Mesendoderm (in vitro differentiated cells): ENCODE measurements around the gene PXN.
A peak's percentile ranks its signal among the peaks of the same experiment; 100 is the strongest.

ENCODE experiments used
- DNase-seq: peaks from one replicate; pipeline ENCODE4 v3.0.0; 2013
- H2AK5ac ChIP-seq: 2 replicates; pipeline ENCODE4 v1.6.1; 2013; ENCODE audit warnings: low read length, inconsistent platforms
- H2BK120ac ChIP-seq: 2 replicates; pipeline ENCODE4 v1.6.1; 2013; ENCODE audit warnings: low read depth, mild to moderate bottlenecking, low read length, moderate library complexity, mixed read lengths
- H2BK15ac ChIP-seq: replicated peaks from 2 replicates; pipeline ENCODE4 v1.6.1; 2013; ENCODE audit warnings: low read depth, mild to moderate bottlenecking, moderate library complexity
- H2BK5ac ChIP-seq: 2 replicates; pipeline ENCODE4 v1.6.1; 2013; ENCODE audit warnings: low read length, inconsistent platforms
- H3K18ac ChIP-seq: 2 replicates; pipeline ENCODE4 v1.6.1; 2013; ENCODE audit warnings: mild to moderate bottlenecking, low read length, mixed read lengths
- H3K23ac ChIP-seq: one replicate; pipeline ENCODE4 v1.6.1; 2013; ENCODE audit warnings: low read length
- H3K27ac ChIP-seq: 2 replicates; pipeline ENCODE4 v1.5.1; 2013; ENCODE audit warnings: low read depth, mild to moderate bottlenecking, inconsistent platforms, low read length, moderate library complexity
- H3K27me3 ChIP-seq: 2 replicates; pipeline ENCODE4 v1.6.1; 2013; ENCODE audit warnings: low read length, control low read depth, mild to moderate bottlenecking, inconsistent platforms; ENCODE audit not compliant: insufficient read depth, poor library complexity
- H3K36me3 ChIP-seq: 2 replicates; pipeline ENCODE4 v1.6.1; 2013; ENCODE audit warnings: low read length, inconsistent platforms; ENCODE audit not compliant: control insufficient read depth, insufficient read depth
- H3K4ac ChIP-seq: one replicate; pipeline ENCODE4 v1.6.1; 2013; ENCODE audit warnings: low read depth, mild to moderate bottlenecking, low read length, moderate library complexity
- H3K4me1 ChIP-seq: 2 replicates; pipeline ENCODE4 v1.6.1; 2013; ENCODE audit warnings: low read depth, low read length, inconsistent platforms; ENCODE audit not compliant: control insufficient read depth
- H3K4me2 ChIP-seq: 2 replicates; pipeline ENCODE4 v1.6.1; 2013; ENCODE audit warnings: low read length
- H3K4me3 ChIP-seq: 2 replicates; pipeline ENCODE4 v1.5.1; 2013; ENCODE audit warnings: mild to moderate bottlenecking, low read length
- H3K56ac ChIP-seq: one replicate; pipeline ENCODE4 v1.6.1; 2013; ENCODE audit warnings: low read length
- H3K79me1 ChIP-seq: 2 replicates; pipeline ENCODE4 v1.6.1; 2013; ENCODE audit warnings: low read length, inconsistent platforms
- H3K79me2 ChIP-seq: 2 replicates; pipeline ENCODE4 v1.6.1; 2013; ENCODE audit warnings: mild to moderate bottlenecking, low read length; ENCODE audit not compliant: control insufficient read depth, insufficient read depth
- H3K9ac ChIP-seq: 2 replicates; pipeline ENCODE4 v1.6.1; 2013; ENCODE audit warnings: low read length, inconsistent platforms
- H4K5ac ChIP-seq: one replicate; pipeline ENCODE4 v1.6.1; 2013; ENCODE audit warnings: low read length
- H4K8ac ChIP-seq: one replicate; pipeline ENCODE4 v1.6.1; 2013; ENCODE audit warnings: low read depth, mild to moderate bottlenecking, control low read depth, low read length, moderate library complexity
- WGBS: extraction: QIAGEN DNeasy Blood & Tissue Kit; methylation state at CpG from one replicate; pipeline ENCODE4 v1.1.7; 2013; ENCODE audit warnings: low lambda C conversion rate, missing lambda C conversion rate; ENCODE audit not compliant: insufficient coverage; ENCODE audit errors: extremely low coverage; 5-methylcytosine and 5-hydroxymethylcytosine counted together

The PXN gene

DNA sequence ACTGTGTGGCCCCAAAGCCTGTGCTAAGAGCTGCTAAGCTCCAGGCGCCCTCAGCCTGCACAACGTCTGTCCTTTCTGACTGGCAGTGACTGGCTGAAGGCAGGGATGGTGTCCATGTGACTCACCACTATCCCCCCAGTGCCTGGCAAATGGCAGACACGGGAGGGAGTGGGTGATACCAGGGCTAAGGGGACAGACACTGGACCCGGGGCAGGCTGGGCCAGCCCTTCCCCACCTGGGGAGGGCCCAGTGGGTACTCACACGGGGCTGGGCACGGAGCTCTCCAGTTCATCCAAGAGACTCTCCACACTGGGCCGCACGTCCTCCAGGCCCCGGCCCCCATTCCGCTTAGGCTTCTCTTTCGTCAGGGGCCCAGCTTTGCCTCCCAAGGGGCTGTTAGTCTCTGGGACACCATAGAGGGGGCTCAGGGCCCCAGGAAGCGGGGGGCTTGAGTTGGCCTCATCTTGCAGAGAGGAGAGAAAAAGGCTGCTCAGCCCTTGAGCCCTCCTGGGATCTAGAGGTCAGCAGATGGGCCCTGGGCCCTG is 43.2 kb downstream of the PXN start:
- Histone ChIP-seq H4K5ac (no peak overlapping the region), H2AK5ac (no peak overlapping the region), H4K8ac (no peak overlapping the region), H3K4me1 (peaks cover 11% of the 10 kb centered on the region), H2BK5ac (no peak overlapping the region), H3K18ac (no peak overlapping the region), H3K56ac (no peak overlapping the region), H3K23ac (no peak overlapping the region), H3K27ac (no peak overlapping the region), H3K79me1 (peaks cover 21% of the 10 kb centered on the region), H3K4ac (no peak overlapping the region), H3K79me2 (peaks cover 27% of the 10 kb centered on the region), H3K4me3 (no peak overlapping the region), H3K9ac (no peak overlapping the region), H2BK15ac (no peak overlapping the region), H3K36me3 (peaks cover 26% of the 10 kb centered on the region), H3K4me2 (no peak overlapping the region), H3K27me3 (no peaks in the 10 kb centered on the region), H2BK120ac (no peak overlapping the region)
- WGBS, result no CpG with 5 or more reads among the region's 12 CpGs
- no peak for DNase-seq

DNA sequence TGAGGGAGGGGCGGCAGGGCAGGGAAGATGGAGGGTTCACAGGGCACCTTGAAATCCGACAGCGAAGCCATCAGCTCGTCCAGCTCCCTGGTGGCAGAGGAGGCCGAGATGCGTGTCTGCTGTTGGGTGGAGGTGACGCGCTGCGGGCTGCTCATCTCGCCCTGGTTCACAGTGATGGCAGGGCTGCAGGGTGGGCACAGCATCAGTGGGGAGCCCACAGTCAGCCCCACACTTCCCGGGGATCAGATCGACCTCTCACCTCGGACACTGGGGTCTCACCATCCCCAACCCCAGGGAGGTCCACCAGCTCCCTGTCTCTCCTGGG is 44.0 kb downstream of the PXN start:
- Histone ChIP-seq H2BK120ac (no peak overlapping the region), H3K36me3 (peaks cover 26% of the 10 kb centered on the region)
- whole genome bisulfite sequencing, result no CpG with 5 or more reads among the region's 13 CpGs

DNA sequence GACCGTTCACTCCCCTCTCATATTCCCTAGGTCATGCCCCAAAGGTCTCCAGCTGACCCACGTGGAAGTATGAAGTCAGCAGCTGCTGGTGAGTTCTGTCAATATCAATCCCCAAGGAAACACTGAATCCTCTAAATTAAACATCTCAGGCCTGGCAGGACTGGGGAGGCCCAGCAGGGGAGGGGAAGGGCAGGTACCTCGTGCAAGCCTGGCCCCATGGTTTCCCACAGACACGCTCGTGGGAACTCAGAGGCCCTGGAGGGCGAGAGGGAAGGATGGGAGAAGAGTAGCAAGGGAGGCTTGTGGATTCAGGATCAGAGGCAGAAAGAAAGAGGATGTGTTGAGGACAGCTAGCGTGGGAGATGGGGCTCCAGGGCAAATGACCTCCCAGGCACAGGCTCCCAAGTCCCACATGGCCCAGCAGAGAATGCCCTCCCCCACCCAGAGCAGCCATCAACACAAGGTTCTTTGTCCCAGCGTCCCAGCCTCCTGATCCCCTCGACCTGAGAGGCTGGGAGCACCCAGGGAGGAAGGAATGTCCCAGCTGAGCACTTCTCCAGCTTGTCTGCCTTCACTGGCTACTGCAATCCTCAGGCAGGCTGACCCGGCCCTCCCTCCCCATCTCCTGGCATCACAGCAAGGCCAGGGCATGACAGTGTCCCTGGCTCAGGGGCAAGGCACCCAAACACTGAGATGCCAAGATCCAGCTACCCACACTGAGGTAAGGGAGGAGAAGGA is 44.5 kb downstream of the PXN start:
- H4K8ac ChIP-seq, result no peak overlapping the region
- H3K9ac ChIP-seq, result no peak overlapping the region
- no peak overlapping the region for H3K18ac ChIP-seq
- H3K27ac ChIP-seq, result no peak overlapping the region
- H3K36me3 ChIP-seq, result peaks cover 24% of the 10 kb centered on the region
- H2AK5ac ChIP-seq, result no peak overlapping the region
- peaks cover 16% of the 10 kb centered on the region for H3K79me1 ChIP-seq
- DNase-seq, result no peak
- no peak overlapping the region for H3K4me3 ChIP-seq
- peaks cover 9% of the 10 kb centered on the region for H3K4me1 ChIP-seq
- no peak overlapping the region for H4K5ac ChIP-seq
- no peaks in the 10 kb centered on the region for H3K27me3 ChIP-seq
- H3K23ac ChIP-seq, result no peak overlapping the region
- H2BK5ac ChIP-seq, result no peak overlapping the region
- no peak overlapping the region for H2BK15ac ChIP-seq
- H3K56ac ChIP-seq, result no peak overlapping the region
- H3K4me2 ChIP-seq, result no peak overlapping the region
- no CpG with 5 or more reads among the region's 10 CpGs for WGBS
- H3K79me2 ChIP-seq, result peaks cover 13% of the 10 kb centered on the region
- H3K4ac ChIP-seq, result no peak overlapping the region
- H2BK120ac ChIP-seq, result no peak overlapping the region

More for the DNA sequence above, 44.0 kb downstream of the PXN start:
- Histone ChIP-seq H3K79me2 (peaks cover 19% of the 10 kb centered on the region), H3K23ac (no peak overlapping the region), H4K5ac (no peak overlapping the region), H3K4me1 (peaks cover 11% of the 10 kb centered on the region), H2AK5ac (no peak overlapping the region), H3K9ac (no peak overlapping the region), H3K4me2 (no peak overlapping the region), H3K4ac (no peak overlapping the region), H4K8ac (no peak overlapping the region), H3K4me3 (no peak overlapping the region), H3K56ac (no peak overlapping the region), H3K18ac (no peak overlapping the region), H3K27me3 (no peaks in the 10 kb centered on the region), H3K79me1 (peaks cover 20% of the 10 kb centered on the region), H3K27ac (no peak overlapping the region), H2BK15ac (no peak overlapping the region), H2BK5ac (no peak overlapping the region)
- no peak for DNase-seq

DNA sequence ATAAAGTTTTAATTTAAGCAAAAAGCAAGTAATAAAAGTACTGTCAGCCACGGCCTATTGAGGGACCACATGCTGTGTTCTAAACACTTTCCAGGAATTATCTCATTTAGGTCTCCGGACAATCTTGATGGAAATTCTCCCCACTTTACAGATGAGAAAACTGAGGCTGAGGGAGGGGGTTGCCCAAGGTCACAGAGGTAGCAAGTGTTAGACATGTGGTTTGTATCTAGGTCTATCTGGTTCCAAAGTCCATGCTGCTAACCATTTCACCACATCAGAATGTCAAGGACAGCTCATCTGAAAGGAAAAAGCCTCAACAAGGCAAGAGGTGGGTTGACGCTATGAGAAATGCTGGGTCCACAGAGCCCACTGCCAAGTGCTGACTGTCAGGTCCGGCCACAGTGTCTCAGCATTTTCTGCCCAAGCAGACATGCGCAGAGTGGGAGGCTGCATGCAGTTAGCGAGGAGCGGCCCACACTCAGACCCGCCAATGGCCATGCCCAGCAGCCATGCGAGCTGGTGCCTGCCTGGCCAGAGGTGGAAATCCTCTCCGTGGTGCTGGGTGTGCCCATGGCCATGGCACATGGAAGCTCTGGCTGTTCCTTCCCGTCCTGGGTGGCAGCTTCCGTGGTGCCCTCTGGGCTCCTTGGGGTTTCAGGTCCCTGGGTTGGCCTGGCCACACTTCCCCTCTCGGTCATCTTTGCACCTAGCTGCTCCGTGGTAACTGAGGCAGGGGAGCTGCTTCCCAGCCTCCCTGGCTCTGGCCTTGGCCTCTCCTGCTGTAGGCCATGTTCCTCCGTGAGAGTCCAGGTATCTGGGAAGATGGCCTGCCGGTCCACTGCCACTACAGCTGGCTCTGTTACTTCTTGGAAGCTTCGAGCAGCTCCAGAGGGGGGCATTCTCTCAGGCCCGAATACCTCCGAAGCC is 46.6 kb downstream of the PXN start:
- no peaks in the 10 kb centered on the region for H3K27me3 ChIP-seq
- H4K5ac ChIP-seq, result no peak overlapping the region
- H3K9ac ChIP-seq, result no peak overlapping the region
- H2BK120ac ChIP-seq, result no peak overlapping the region
- H3K4me2 ChIP-seq, result no peak overlapping the region
- H3K79me1 ChIP-seq, result peaks cover 5% of the 10 kb centered on the region
- H3K56ac ChIP-seq, result no peak overlapping the region
- peaks cover 25% of the 10 kb centered on the region for H3K36me3 ChIP-seq
- no peak overlapping the region for H4K8ac ChIP-seq
- no peaks in the 10 kb centered on the region for H3K79me2 ChIP-seq
- no CpG with 5 or more reads among the region's 19 CpGs for WGBS
- H2BK5ac ChIP-seq, result no peak overlapping the region
- H3K27ac ChIP-seq, result no peak overlapping the region
- H3K23ac ChIP-seq, result no peak overlapping the region
- no peak overlapping the region for H2BK15ac ChIP-seq
- H3K4me3 ChIP-seq, result no peak overlapping the region
- no peak for DNase-seq
- H3K4ac ChIP-seq, result no peak overlapping the region
- no peak overlapping the region for H3K18ac ChIP-seq
- no peaks in the 10 kb centered on the region for H3K4me1 ChIP-seq
- H2AK5ac ChIP-seq, result no peak overlapping the region

DNA sequence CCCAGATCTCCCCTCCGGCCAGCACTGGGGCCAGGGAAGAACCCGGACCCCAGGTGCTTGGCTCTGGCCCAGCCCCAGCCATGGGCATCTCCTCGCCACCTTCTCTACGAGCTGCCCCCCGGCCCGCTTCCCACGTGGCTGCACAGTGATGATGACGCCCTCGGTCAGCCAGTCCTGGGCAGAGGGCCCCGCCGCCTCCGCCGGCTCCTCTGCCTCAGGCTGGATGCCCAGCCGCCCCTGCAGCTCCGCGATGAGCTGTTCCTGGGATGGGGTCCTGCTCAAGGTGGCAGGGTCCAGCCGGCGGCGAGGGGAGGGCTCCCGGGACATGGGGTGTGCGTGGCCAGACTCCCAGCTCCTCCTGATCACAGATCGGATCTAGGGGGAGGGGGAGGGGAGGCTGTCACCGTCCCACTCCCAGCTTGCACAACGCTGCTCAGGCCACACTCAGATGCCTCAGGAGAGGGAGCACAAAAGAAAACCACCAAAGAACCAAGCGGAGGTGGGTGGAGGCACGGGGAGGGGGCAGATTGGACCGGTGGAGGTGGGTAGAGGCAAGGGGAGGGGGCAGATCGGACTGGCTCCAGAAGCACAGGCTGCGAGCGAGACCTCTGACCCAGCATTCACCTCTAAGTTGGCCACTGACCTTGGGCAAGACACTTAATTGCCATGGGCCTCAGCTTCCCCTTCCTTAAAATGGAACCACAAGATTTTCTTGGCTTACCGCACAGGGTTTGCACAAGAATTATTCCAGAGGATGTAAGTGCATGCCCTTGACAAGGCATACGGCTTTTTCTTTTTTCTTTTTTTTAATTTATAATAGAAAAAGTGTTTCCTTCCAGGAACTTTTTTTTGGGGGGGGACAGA is 48.6 kb downstream of the PXN start:
- Histone ChIP-seq H3K56ac (no peak overlapping the region), H3K27me3 (no peaks in the 10 kb centered on the region), H3K79me1 (peaks cover 4% of the 10 kb centered on the region), H4K8ac (no peak overlapping the region), H3K4me3 (no peak overlapping the region), H3K18ac (no peak overlapping the region), H3K36me3 (peaks cover 25% of the 10 kb centered on the region), H3K79me2 (no peaks in the 10 kb centered on the region), H2BK15ac (no peak overlapping the region), H2BK120ac (no peak overlapping the region), H3K4me1 (no peaks in the 10 kb centered on the region), H3K4ac (no peak overlapping the region), H4K5ac (no peak overlapping the region), H3K9ac (no peak overlapping the region), H2BK5ac (no peak overlapping the region), H3K27ac (no peak overlapping the region), H3K4me2 (no peak overlapping the region), H2AK5ac (no peak overlapping the region), H3K23ac (no peak overlapping the region)
- no CpG with 5 or more reads among the region's 32 CpGs for WGBS
- DNase-seq, result peak; percentile 33
